Right lobe of liver (tissue), 6 donors: ENCODE measurements around the gene ABT1. TPM values are rescaled to one million over a fixed set of nuclear protein-coding genes. Genes with fewer than 3 reads are reported as not detected.

Source experiments
- ATAC-seq, 4 donors: fragments of 200-7000 bp; cut with Tn5 transposase; one replicate each; pipeline ENCODE4 v1.9.1; 2020; ENCODE audit warnings: mild to moderate bottlenecking in 4 of 4, moderate library complexity in 4 of 4
- DNase-seq, 3 donors: peaks; one replicate each; pipeline ENCODE4 v3.0.0-alpha.2; 2020
- H3K27ac ChIP-seq, 3 donors: fragments of 200-600 bp; one replicate each; pipeline ENCODE4 v1.8.0; 2022
- H3K27me3 ChIP-seq, 2 donors: fragments of 200-600 bp; one replicate each; pipeline ENCODE4 v1.8.0; 2022
- H3K36me3 ChIP-seq, 4 donors: fragments of 200-600 bp; sonication (generic) in 1 of 4; one replicate each; pipeline versions ENCODE4 v1.5.1 to v1.8.0; 2017 to 2022; ENCODE audit warnings: control low read depth in 1 of 4
- H3K4me1 ChIP-seq, 4 donors: fragments of 200-600 bp; sonication (generic) in 1 of 4; one replicate each; pipeline versions ENCODE4 v1.5.1 to v1.8.0; 2017 to 2022; ENCODE audit warnings: control low read depth in 1 of 4
- H3K4me3 ChIP-seq, 3 donors: fragments of 200-600 bp; one replicate each; pipeline ENCODE4 v1.8.0; 2022
- H3K9me3 ChIP-seq, 4 donors: fragments of 200-600 bp; sonication (generic) in 1 of 4; one replicate each; pipeline versions ENCODE4 v1.5.1 to v1.8.0; 2017 to 2022; ENCODE audit warnings: control low read depth in 1 of 4
- CTCF ChIP-seq, 4 donors: fragments of 200-600 bp in 3 of 4; fragments of 450-650 bp in 1 of 4; IDR thresholded peaks; one replicate each; pipeline versions ENCODE4 v1.5.1 to v1.8.0; 2016 to 2022; ENCODE audit warnings: antibody characterized with exemption in 4 of 4, mild to moderate bottlenecking in 2 of 4
- POLR2A ChIP-seq: fragments of 450-650 bp; IDR thresholded peaks from one replicate; pipeline ENCODE4 v1.6.1; 2017; ENCODE audit warnings: antibody characterized with exemption, mild to moderate bottlenecking
- WGBS: methylation state at CpG from one replicate; pipeline ENCODE4 v1.1.6; 2018; ENCODE audit warnings: low coverage, low lambda C conversion rate; ENCODE audit not compliant: insufficient coverage; ENCODE audit errors: missing lambda C conversion rate; 5-methylcytosine and 5-hydroxymethylcytosine counted together
- intact Hi-C, 2 donors: fragments of 100-400 bp; cut with DNase I; formaldehyde crosslinking; loops; one replicate each; pipeline versions ENCODE4 v1.11.2 to v1.14.1; 2022
- total RNA-seq, 6 experiments: library from RNA; depleted of rRNA in 2 of 6; stranded (reverse); fragments of >200 nt in 2 of 6; fragmentation: NEBNext Ultra II Directional in 3 of 6; extraction: Animal tissue kit (Norgen Biotek cat#: 25700) in 3 of 6; gene quantifications; one replicate each; pipeline versions ENCODE4 v1.1.0 to v1.2.4, GENCODE V29; 2016 to 2023
- donor health status: DM: no; HTN: yes; CAD: no.
- donor health status: DM: no; HTN: no; CAD: no.
- donor health status: DM: no; HTN: no; CAD: no.
- donor health status: DM: no; HTN: yes; CAD: no.
- donor health status: DM: no; HTN: yes; CAD: no.

The ABT1 gene
- total RNA-seq, 6 experiments from 2014 or later, result 5.0 to 9.2 (median 7.0) TPM

- Histone ChIP-seq H3K4me1 (peaks cover 0 to 9% (median 2%) of the 10 kb centered on the region in 4 donors), H3K4me3 (no peak overlapping the region), H3K27me3 (no peaks in the 10 kb centered on the region), H3K9me3 (no peaks in the 10 kb centered on the region), H3K27ac (no peak overlapping the region), H3K36me3 (peaks cover 0 to 19% (median 6%) of the 10 kb centered on the region in 4 donors)
- TF ChIP-seq CTCF (IDR thresholded peaks at IDR 0.05), result no peak
- TF ChIP-seq POLR2A, result no peak
- no peak for ATAC-seq
- DNase-seq, result no peak
- 79% methylated on average over 3 of the region's 3 CpGs for WGBS
- intact Hi-C loops, result no loop called here
Measured at GRCh38 chr6:26602262-26602661, 5.5 kb downstream of the ABT1 start.

GRCh38 chr6:26604026-26604425 lies 7.3 kb downstream of the ABT1 start:
- WGBS, result 36% methylated on average over 3 of the region's 3 CpGs
- intact Hi-C loops, result no loop called here

GRCh38 chr6:26604797-26605196 lies 8.0 kb downstream of the ABT1 start:
- no peaks in the 10 kb centered on the region for H3K9me3 ChIP-seq
- no peak for TF ChIP-seq POLR2A
- TF ChIP-seq CTCF (IDR thresholded peaks at IDR 0.05), result no peak
- WGBS, result 41% methylated on average over 3 of the region's 3 CpGs
- H3K27me3 ChIP-seq, result no peaks in the 10 kb centered on the region
- no peak overlapping the region for H3K4me3 ChIP-seq
- H3K36me3 ChIP-seq, result peaks cover 0 to 1% (median 0%) of the 10 kb centered on the region in 4 donors
- intact Hi-C loops, result no loop called here
- DNase-seq (no peak), ATAC-seq (no peak)
- no peaks in the 10 kb centered on the region for H3K4me1 ChIP-seq
- no peak overlapping the region for H3K27ac ChIP-seq

More at GRCh38 chr6:26604026-26604425, 7.3 kb downstream of the ABT1 start:
- ATAC-seq (no peak), DNase-seq (no peak)
- H3K9me3 ChIP-seq, result no peaks in the 10 kb centered on the region
- TF ChIP-seq CTCF (IDR thresholded peaks at IDR 0.05), result no peak
- TF ChIP-seq POLR2A, result no peak
- no peaks in the 10 kb centered on the region for H3K27me3 ChIP-seq
- H3K4me1 ChIP-seq, result no peaks in the 10 kb centered on the region
- H3K4me3 ChIP-seq, result no peak overlapping the region
- peaks cover 0 to 9% (median 3%) of the 10 kb centered on the region in 4 donors for H3K36me3 ChIP-seq
- no peak overlapping the region for H3K27ac ChIP-seq

GRCh38 chr6:26607434-26608230 lies 10.9 kb downstream of the ABT1 start:
- TF ChIP-seq CTCF (IDR thresholded peaks at IDR 0.05) (peak; percentile 72 to 85 (median 78)), POLR2A (no peak)
- WGBS, result 27% methylated on average over 7 of the region's 7 CpGs
- intact Hi-C loops, result no loop called here
- Histone ChIP-seq H3K9me3 (no peaks in the 10 kb centered on the region), H3K27ac (no peak overlapping the region), H3K27me3 (no peaks in the 10 kb centered on the region), H3K4me1 (no peaks in the 10 kb centered on the region), H3K36me3 (no peaks in the 10 kb centered on the region), H3K4me3 (peak overlapping the region; percentile 17 to 41 (median 25))
- DNase-seq (no peak), ATAC-seq (peak; percentile 95 to 99 (median 98))
